Thoracic aorta (tissue), 2 donors: Measurements from ENCODE around the gene DHRSX. TPM values are rescaled to one million over a fixed set of nuclear protein-coding genes. Genes with fewer than 3 reads are reported as not detected.

ENCODE experiments used
- ATAC-seq: fragments of 150-250 bp; one replicate; pipeline ENCODE4 v1.8.0; 2017; ENCODE audit warnings: low read depth; ENCODE audit not compliant: insufficient number of reproducible peaks, low FRiP score
- DNase-seq: peaks from one replicate; pipeline ENCODE4 v3.0.0-alpha.2; 2020; ENCODE audit warnings: low spot score
- H3K27ac ChIP-seq, 2 donors: fragments of 200-600 bp; sonication (generic); 1 replicate in 1 of 2; 2 replicates in 1 of 2; pipeline ENCODE4 v1.5.1; 2016; ENCODE audit warnings: mild to moderate bottlenecking in 2 of 2, moderate library complexity in 2 of 2
- H3K27me3 ChIP-seq: fragments of 200-600 bp; sonication (generic); replicated peaks from 2 replicates; pipeline ENCODE4 v1.6.0; 2016; ENCODE audit warnings: mild to moderate bottlenecking; ENCODE audit not compliant: insufficient read depth
- H3K36me3 ChIP-seq: fragments of 200-600 bp; sonication (generic); one replicate; pipeline ENCODE4 v1.5.1; 2016
- H3K4me1 ChIP-seq, 2 donors: fragments of 200-600 bp; sonication (generic); 1 replicate in 1 of 2; 2 replicates in 1 of 2; pipeline versions ENCODE4 v1.5.1 to v1.6.0; 2016; ENCODE audit warnings: low read depth in 2 of 2, mild to moderate bottlenecking in 1 of 2; ENCODE audit not compliant: control insufficient read depth in 1 of 2
- H3K4me3 ChIP-seq: fragments of 200-600 bp; sonication (generic); 2 replicates; pipeline ENCODE4 v1.5.1; 2016; ENCODE audit warnings: mild to moderate bottlenecking
- H3K9me3 ChIP-seq: fragments of 200-600 bp; sonication (generic); 2 replicates; pipeline ENCODE4 v1.5.1; 2016
- CTCF ChIP-seq: fragments of 200-600 bp; sonication (generic); IDR thresholded peaks from one replicate; pipeline ENCODE4 v1.5.1; 2019; ENCODE audit warnings: antibody characterized with exemption
- total RNA-seq, 2 donors: library from RNA; depleted of rRNA; stranded (reverse); fragments of >200 nt; gene quantifications; one replicate each; pipeline versions ENCODE4 v1.1.0 to v1.2.3, GENCODE V29; 2016

The DHRSX gene
- total RNA-seq, 2 donors from 2014 or later = 14.9 to 16.8 TPM

- no peaks in the 10 kb centered on the region for H3K4me1 ChIP-seq
- H3K27me3 ChIP-seq = no peaks in the 10 kb centered on the region
- H3K36me3 ChIP-seq = no peaks in the 10 kb centered on the region
- DNase-seq (no peak), ATAC-seq (no peak)
- no peak overlapping the region for H3K27ac ChIP-seq
- H3K4me3 ChIP-seq = no peak overlapping the region
- TF ChIP-seq CTCF = no peak
- H3K9me3 ChIP-seq = no peaks in the 10 kb centered on the region
Measured at GRCh38 chrX:2418000-2418399, 82.8 kb downstream of the DHRSX start.

- TF ChIP-seq CTCF = no peak
- Histone ChIP-seq H3K27ac (no peak overlapping the region), H3K36me3 (no peaks in the 10 kb centered on the region), H3K4me3 (no peak overlapping the region), H3K4me1 (no peaks in the 10 kb centered on the region), H3K9me3 (no peaks in the 10 kb centered on the region), H3K27me3 (no peaks in the 10 kb centered on the region)
- DNase-seq (no peak), ATAC-seq (no peak)
Measured at GRCh38 chrX:2416851-2417604, 83.7 kb downstream of the DHRSX start.

GRCh38 chrX:2414384-2414783 lies 86.4 kb downstream of the DHRSX start:
- DNase-seq (no peak), ATAC-seq (no peak)
- no peak for TF ChIP-seq CTCF
- Histone ChIP-seq H3K4me1 (no peaks in the 10 kb centered on the region), H3K27ac (no peak overlapping the region), H3K27me3 (no peaks in the 10 kb centered on the region), H3K4me3 (no peak overlapping the region), H3K36me3 (no peaks in the 10 kb centered on the region), H3K9me3 (no peaks in the 10 kb centered on the region)

GRCh38 chrX:2413969-2414368 lies 86.8 kb downstream of the DHRSX start:
- Histone ChIP-seq H3K27ac (no peak overlapping the region), H3K4me1 (no peaks in the 10 kb centered on the region), H3K36me3 (no peaks in the 10 kb centered on the region), H3K27me3 (no peaks in the 10 kb centered on the region), H3K9me3 (no peaks in the 10 kb centered on the region), H3K4me3 (no peak overlapping the region)
- no peak for TF ChIP-seq CTCF
- ATAC-seq (no peak), DNase-seq (no peak)

- H3K4me1 ChIP-seq = no peaks in the 10 kb centered on the region
- H3K27me3 ChIP-seq = no peaks in the 10 kb centered on the region
- H3K9me3 ChIP-seq = no peaks in the 10 kb centered on the region
- no peak for ATAC-seq
- no peak for TF ChIP-seq CTCF
- no peak overlapping the region for H3K27ac ChIP-seq
- H3K4me3 ChIP-seq = no peak overlapping the region
- H3K36me3 ChIP-seq = peaks cover 5% of the 10 kb centered on the region
- DNase-seq = no peak
Measured at GRCh38 chrX:2412131-2412530, 88.6 kb downstream of the DHRSX start.
